ENCODE results near the gene PTGER2.

GRCh38 chr14:52312931-52313355 is 1.2 kb upstream of the PTGER2 start:
- TF ChIP-seq SMC3 (conservative IDR thresholded peaks at IDR 0.05; ENCODE audit: poor library complexity), result no peak
- TF ChIP-seq EP300 (conservative IDR thresholded peaks at IDR 0.05; ENCODE audit: poor library complexity, severe bottlenecking), result no peak
- TF ChIP-seq CTCF (IDR thresholded peaks at IDR 0.05; ENCODE audit: poor library complexity, severe bottlenecking), result no peak
- TF ChIP-seq MXI1 (conservative IDR thresholded peaks at IDR 0.05; ENCODE audit: poor library complexity, severe bottlenecking), result no peak
- no peak for TF ChIP-seq EZH2 (IDR thresholded peaks at IDR 0.05; ENCODE audit: borderline replicate concordance, insufficient read depth, low read length, poor library complexity, severe bottlenecking)

Data from neural cell (in vitro differentiated cells).